GM12878 (cell line): ENCODE data around the gene CHRDL2. TPM values are rescaled to one million over a fixed set of nuclear protein-coding genes. Genes with fewer than 3 reads are reported as not detected.

ENCODE experiments used
- ATAC-seq: fragments of 200-7000 bp; cut with Tn5 transposase; 3 replicates; pipeline ENCODE4 v1.9.1; 2020; ENCODE audit warnings: mild to moderate bottlenecking, moderate library complexity
- BruUV-seq: library from RNA; stranded (reverse); fragments of 400-500 nt; replicated peaks from 2 replicates; lab custom pipeline; 2021; lab: Mats Ljungman, UMichigan
- CTCF ChIA-PET: fragments of 300-600 bp; sonication (Branson Sonifier 250); formaldehyde crosslinking; extraction: SDS; loops from one replicate; lab custom pipeline; 2021; ENCODE audit warnings: inconsistent platforms; lab: Yijun Ruan, JAX
- POLR2A ChIA-PET: fragments of 350-600 bp; formaldehyde crosslinking; extraction: SDS; loops from one replicate; lab custom pipeline; 2021; ENCODE audit warnings: inconsistent platforms; lab: Charles Lee
- RAD21 ChIA-PET: fragments of 300-600 bp; sonication (Branson Sonifier 250); formaldehyde crosslinking; loops from one replicate; lab custom pipeline; 2023; ENCODE audit warnings: antibody characterized with exemption; ENCODE audit not compliant: unreplicated experiment; lab: Charles Lee
- SMC1A ChIA-PET: fragments of 300-600 bp; sonication (Branson Sonifier 250); formaldehyde crosslinking; loops from one replicate; lab custom pipeline; 2023; ENCODE audit not compliant: unreplicated experiment, uncharacterized antibody; lab: Charles Lee
- DNase-seq: peaks from one replicate; pipeline ENCODE4 v3.0.0-alpha.2; 2011; ENCODE audit warnings: low read depth, low spot score
- FAIRE-seq: peaks from 3 replicates; lab custom pipeline; 2011; peaks lifted over from hg19 to GRCh38; lab: Jason Lieb, UNC
- H2AFZ ChIP-seq: 2 replicates; pipeline ENCODE4 v1.6.0; 2011; ENCODE audit warnings: low read depth, low read length, control low read depth; ENCODE audit not compliant: control insufficient read depth
- H3K27ac ChIP-seq: 2 replicates; pipeline ENCODE4 v1.5.1; 2011; ENCODE audit warnings: control low read depth; ENCODE audit not compliant: control insufficient read depth, insufficient read depth
- H3K27me3 ChIP-seq, 2 experiments: replicated peaks in 1 of 2; 2 replicates each; pipeline versions ENCODE4 v1.6.0 to v1.6.1; 2011; ENCODE audit warnings: low read length in 1 of 2; ENCODE audit not compliant: control insufficient read depth in 2 of 2, insufficient read depth in 2 of 2
- H3K36me3 ChIP-seq, 2 experiments: 2 replicates each; pipeline ENCODE4 v1.5.1; 2011; ENCODE audit warnings: low read length in 1 of 2; ENCODE audit not compliant: control insufficient read depth in 2 of 2, insufficient read depth in 2 of 2
- H3K4me1 ChIP-seq: 2 replicates; pipeline ENCODE4 v1.6.1; 2011; ENCODE audit warnings: mild to moderate bottlenecking, low read length, moderate library complexity, mixed read lengths; ENCODE audit not compliant: control insufficient read depth, insufficient read depth
- H3K4me2 ChIP-seq: 2 replicates; pipeline ENCODE4 v1.6.0; 2011; ENCODE audit warnings: control low read depth; ENCODE audit not compliant: control insufficient read depth, insufficient read depth
- H3K4me3 ChIP-seq: fragments of 200-600 bp; sonication (generic); 2 replicates; pipeline ENCODE4 v1.5.1; 2016
- H3K79me2 ChIP-seq: 2 replicates; pipeline ENCODE4 v1.6.0; 2011; ENCODE audit warnings: low read length; ENCODE audit not compliant: control insufficient read depth, insufficient read depth
- H3K9ac ChIP-seq: 2 replicates; pipeline ENCODE4 v1.8.0; 2011; ENCODE audit warnings: low read length, control low read depth, mixed read lengths; ENCODE audit not compliant: control insufficient read depth, insufficient read depth
- H3K9me3 ChIP-seq: replicated peaks from 3 replicates; pipeline ENCODE4 v1.5.1; 2011; ENCODE audit warnings: mild to moderate bottlenecking, low read length; ENCODE audit not compliant: control insufficient read depth, insufficient read depth
- H4K20me1 ChIP-seq: 2 replicates; pipeline ENCODE4 v1.6.0; 2011; ENCODE audit not compliant: control insufficient read depth, insufficient read depth
- CHD1 ChIP-seq: IDR thresholded peaks from 2 replicates; pipeline ENCODE4 v1.6.1; 2012; ENCODE audit warnings: low read depth, low read length, improper control_type of control experiment
- EGR1 ChIP-seq, 2 experiments: IDR thresholded peaks; 1 replicate in 1 of 2; 2 replicates in 1 of 2; pipeline ENCODE4 v1.6.1; 2011 to 2012; ENCODE audit warnings: low read depth in 2 of 2, low read length in 2 of 2, borderline replicate concordance in 1 of 2, mild to moderate bottlenecking in 1 of 2, moderate library complexity in 1 of 2
- EP300 ChIP-seq, 2 experiments: fragments of 150-350 bp in 1 of 2; IDR thresholded peaks; 2 replicates each; pipeline ENCODE4 v1.6.1; 2011 to 2012; ENCODE audit warnings: low read depth in 2 of 2, low read length in 2 of 2, borderline replicate concordance in 1 of 2, improper control_type of control experiment in 1 of 2, inconsistent platforms in 1 of 2; ENCODE audit not compliant: control insufficient read depth in 1 of 2
- HDAC2 ChIP-seq: fragments of 200-600 bp; sonication (generic); IDR thresholded peaks from 2 replicates; pipeline ENCODE4 v1.6.1; 2017
- IKZF2 ChIP-seq, 2 experiments: fragments of 450-650 bp; IDR thresholded peaks; 2 replicates each; pipeline ENCODE4 v1.6.1; 2017; ENCODE audit warnings: mild to moderate bottlenecking in 2 of 2, moderate library complexity in 2 of 2
- IRF4 ChIP-seq: IDR thresholded peaks from 2 replicates; pipeline ENCODE4 v1.6.1; 2011; ENCODE audit warnings: low read depth, low read length
- MTA3 ChIP-seq: IDR thresholded peaks from 2 replicates; pipeline ENCODE4 v1.6.1; 2012; ENCODE audit warnings: low read length, inconsistent platforms, borderline replicate concordance
- POU2F2 ChIP-seq: IDR thresholded peaks from 3 replicates; pipeline ENCODE4 v1.6.1; 2011; ENCODE audit warnings: low read depth, mild to moderate bottlenecking, low read length, borderline replicate concordance
- RAD21 ChIP-seq: IDR thresholded peaks from 2 replicates; pipeline ENCODE4 v1.6.1; 2011; ENCODE audit warnings: mild to moderate bottlenecking, low read depth, low read length, moderate library complexity; ENCODE audit not compliant: insufficient read depth
- RFX5 ChIP-seq: IDR thresholded peaks from 2 replicates; pipeline ENCODE4 v1.6.1; 2011; ENCODE audit warnings: low read depth, low read length, improper control_type of control experiment
- TARDBP ChIP-seq: IDR thresholded peaks from 2 replicates; pipeline ENCODE4 v1.6.1; 2016; ENCODE audit warnings: borderline replicate concordance
- TCF7 ChIP-seq: IDR thresholded peaks from 2 replicates; pipeline ENCODE4 v1.6.1; 2014; ENCODE audit warnings: antibody characterized with exemption, borderline replicate concordance
- WGBS: methylation state at CpG from one replicate; pipeline ENCODE4 v1.1.6; 2016; ENCODE audit warnings: low lambda C conversion rate; ENCODE audit not compliant: insufficient replicate concordance, insufficient coverage; ENCODE audit errors: missing lambda C conversion rate; 5-methylcytosine and 5-hydroxymethylcytosine counted together
- in situ Hi-C: fragments of 300-500 bp; cut with MboI; formaldehyde crosslinking; loops from 9 replicates; pipeline ENCODE4 v1.14.3; 2018; ENCODE audit warnings: mixed read lengths
- intact Hi-C: fragments of 100-400 bp; cut with micrococcal nuclease; formaldehyde crosslinking; loops from one replicate; pipeline ENCODE4 v1.14.2; 2022; ENCODE audit not compliant: unreplicated experiment
- polyA plus RNA-seq, 11 experiments: library from polyadenylated mRNA; depleted of rRNA in 4 of 11; unstranded in 6 of 11; stranded (reverse) in 5 of 11; fragments of >200 nt; fragmentation: Nextera tagmentation in 4 of 11; fragmentation: Illumina TruSeq in 1 of 11; extraction: Ambion mirVana in 4 of 11; extraction: Trizol in 1 of 11; gene quantifications; 1 replicate in 1 of 11; 2 replicates in 10 of 11; pipeline versions ENCODE4 v1.2.1 to v1.2.3, GENCODE V29; 2011 to 2016; ENCODE audit warnings: inconsistent platforms in 2 of 11, missing spikeins in 2 of 11, low read depth in 1 of 11
- total RNA-seq, 4 experiments: library from RNA; depleted of rRNA in 3 of 4; stranded (reverse); fragments of >200 nt in 3 of 4; fragmentation: Illumina TruSeq in 1 of 4; extraction: Trizol in 1 of 4; gene quantifications; 2 replicates each; pipeline versions ENCODE4 v1.2.1 to v1.2.3, GENCODE V29; 2013 to 2021
- TF ChIP-seq, protein P1 (sequence below): IDR thresholded peaks from 2 replicates; pipeline ENCODE4 v1.6.1; 2011; ENCODE audit warnings: low read depth, mild to moderate bottlenecking, low read length, moderate library complexity, borderline replicate concordance; ENCODE audit errors: extremely low read depth
- TF ChIP-seq, protein P2 (sequence below): IDR thresholded peaks from 2 replicates; pipeline ENCODE4 v1.6.1; 2011; ENCODE audit warnings: borderline replicate concordance, low read depth, mild to moderate bottlenecking, moderate library complexity, low read length; ENCODE audit not compliant: insufficient read depth, poor library complexity, severe bottlenecking
- TF ChIP-seq, protein P3 (sequence below): IDR thresholded peaks from 2 replicates; pipeline ENCODE4 v1.6.1; 2011; ENCODE audit warnings: borderline replicate concordance, low read depth, mild to moderate bottlenecking, moderate library complexity, mixed read lengths, low read length; ENCODE audit not compliant: insufficient read depth; ENCODE audit errors: extremely low read length
- TF ChIP-seq, protein P4 (sequence below): IDR thresholded peaks from 2 replicates; pipeline ENCODE4 v1.6.1; 2012; ENCODE audit warnings: improper control_type of control experiment, low read depth, low read length; ENCODE audit not compliant: insufficient replicate concordance

The CHRDL2 gene
- total and polyA plus RNA-seq, 10 of the 15 experiments (the other 5 are each of a cell fraction or from before 2014, with no cell fraction given): not detected

DNA sequence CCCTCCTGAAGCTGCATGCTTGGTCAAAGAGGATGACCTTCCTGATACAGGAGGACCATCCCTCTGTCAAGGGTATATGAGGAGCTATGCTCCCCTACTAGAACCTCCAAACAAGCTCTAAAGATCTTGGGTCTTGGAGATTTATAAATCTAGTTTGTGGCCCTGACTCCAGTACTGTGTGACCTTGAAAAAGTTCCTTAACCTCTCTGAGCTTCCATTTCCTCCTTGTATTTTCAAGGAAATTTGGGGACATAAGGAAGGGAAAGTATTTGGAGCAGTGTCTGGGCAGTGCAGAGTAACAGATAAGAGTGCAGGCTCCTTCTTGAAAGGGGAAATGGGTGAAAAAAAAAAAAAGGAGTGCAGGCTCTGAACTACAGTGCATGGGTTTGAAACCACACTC, 45.9 kb downstream of the CHRDL2 start (continued):
- TF ChIP-seq EGR1 (IDR thresholded peaks at IDR 0.05; ENCODE audit: borderline replicate concordance in 1 of 2, low read depth in 2 of 2, low read length in 2 of 2): no peak
- no peak for TF ChIP-seq TCF7
- TF ChIP-seq RFX5: no peak
- TF ChIP-seq POU2F2: no peak
- TF ChIP-seq TARDBP: no peak
- TF ChIP-seq RAD21: no peak
- no peak for TF ChIP-seq IKZF2 (IDR thresholded peaks at IDR 0.05)
- TF ChIP-seq HDAC2: no peak
- TF ChIP-seq, all 136 proteins: peak for 0

DNA sequence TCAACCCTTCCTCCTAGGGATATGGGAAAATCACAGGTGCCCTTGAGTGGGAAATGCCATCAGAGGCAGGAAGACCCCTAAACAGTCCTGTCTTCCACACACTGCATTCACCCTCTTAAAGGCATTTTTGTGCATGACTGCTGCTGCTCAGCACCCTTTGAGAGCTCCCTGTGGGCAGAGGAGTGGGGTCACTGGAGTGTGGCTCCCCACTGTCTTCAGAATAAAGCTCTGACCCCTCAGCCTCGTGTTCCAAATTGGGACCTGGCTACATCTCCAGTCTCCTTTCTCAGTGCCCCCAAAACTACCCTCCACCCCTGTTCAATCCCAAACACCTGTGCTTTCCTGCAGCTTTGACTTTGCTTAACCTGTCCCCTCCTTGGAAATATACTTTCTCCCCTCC, 46.6 kb downstream of the CHRDL2 start:
- H3K9ac ChIP-seq: no peak overlapping the region
- no peak for TF ChIP-seq EP300 (IDR thresholded peaks at IDR 0.05; ENCODE audit: borderline replicate concordance in 1 of 2, control insufficient read depth in 1 of 2, low read depth in 2 of 2, low read length in 2 of 2)
- TF ChIP-seq, protein P1, sequence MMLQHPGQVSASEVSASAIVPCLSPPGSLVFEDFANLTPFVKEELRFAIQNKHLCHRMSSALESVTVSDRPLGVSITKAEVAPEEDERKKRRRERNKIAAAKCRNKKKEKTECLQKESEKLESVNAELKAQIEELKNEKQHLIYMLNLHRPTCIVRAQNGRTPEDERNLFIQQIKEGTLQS: no peak
- TF ChIP-seq MTA3: no peak
- TF ChIP-seq, protein P2, sequence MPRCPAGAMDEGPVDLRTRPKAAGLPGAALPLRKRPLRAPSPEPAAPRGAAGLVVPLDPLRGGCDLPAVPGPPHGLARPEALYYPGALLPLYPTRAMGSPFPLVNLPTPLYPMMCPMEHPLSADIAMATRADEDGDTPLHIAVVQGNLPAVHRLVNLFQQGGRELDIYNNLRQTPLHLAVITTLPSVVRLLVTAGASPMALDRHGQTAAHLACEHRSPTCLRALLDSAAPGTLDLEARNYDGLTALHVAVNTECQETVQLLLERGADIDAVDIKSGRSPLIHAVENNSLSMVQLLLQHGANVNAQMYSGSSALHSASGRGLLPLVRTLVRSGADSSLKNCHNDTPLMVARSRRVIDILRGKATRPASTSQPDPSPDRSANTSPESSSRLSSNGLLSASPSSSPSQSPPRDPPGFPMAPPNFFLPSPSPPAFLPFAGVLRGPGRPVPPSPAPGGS: no peak
- no peak for TF ChIP-seq CHD1
- TF ChIP-seq IRF4: no peak
- TF ChIP-seq, protein P3, sequence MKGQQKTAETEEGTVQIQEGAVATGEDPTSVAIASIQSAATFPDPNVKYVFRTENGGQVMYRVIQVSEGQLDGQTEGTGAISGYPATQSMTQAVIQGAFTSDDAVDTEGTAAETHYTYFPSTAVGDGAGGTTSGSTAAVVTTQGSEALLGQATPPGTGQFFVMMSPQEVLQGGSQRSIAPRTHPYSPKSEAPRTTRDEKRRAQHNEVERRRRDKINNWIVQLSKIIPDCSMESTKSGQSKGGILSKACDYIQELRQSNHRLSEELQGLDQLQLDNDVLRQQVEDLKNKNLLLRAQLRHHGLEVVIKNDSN: no peak
- TF ChIP-seq, protein P4, sequence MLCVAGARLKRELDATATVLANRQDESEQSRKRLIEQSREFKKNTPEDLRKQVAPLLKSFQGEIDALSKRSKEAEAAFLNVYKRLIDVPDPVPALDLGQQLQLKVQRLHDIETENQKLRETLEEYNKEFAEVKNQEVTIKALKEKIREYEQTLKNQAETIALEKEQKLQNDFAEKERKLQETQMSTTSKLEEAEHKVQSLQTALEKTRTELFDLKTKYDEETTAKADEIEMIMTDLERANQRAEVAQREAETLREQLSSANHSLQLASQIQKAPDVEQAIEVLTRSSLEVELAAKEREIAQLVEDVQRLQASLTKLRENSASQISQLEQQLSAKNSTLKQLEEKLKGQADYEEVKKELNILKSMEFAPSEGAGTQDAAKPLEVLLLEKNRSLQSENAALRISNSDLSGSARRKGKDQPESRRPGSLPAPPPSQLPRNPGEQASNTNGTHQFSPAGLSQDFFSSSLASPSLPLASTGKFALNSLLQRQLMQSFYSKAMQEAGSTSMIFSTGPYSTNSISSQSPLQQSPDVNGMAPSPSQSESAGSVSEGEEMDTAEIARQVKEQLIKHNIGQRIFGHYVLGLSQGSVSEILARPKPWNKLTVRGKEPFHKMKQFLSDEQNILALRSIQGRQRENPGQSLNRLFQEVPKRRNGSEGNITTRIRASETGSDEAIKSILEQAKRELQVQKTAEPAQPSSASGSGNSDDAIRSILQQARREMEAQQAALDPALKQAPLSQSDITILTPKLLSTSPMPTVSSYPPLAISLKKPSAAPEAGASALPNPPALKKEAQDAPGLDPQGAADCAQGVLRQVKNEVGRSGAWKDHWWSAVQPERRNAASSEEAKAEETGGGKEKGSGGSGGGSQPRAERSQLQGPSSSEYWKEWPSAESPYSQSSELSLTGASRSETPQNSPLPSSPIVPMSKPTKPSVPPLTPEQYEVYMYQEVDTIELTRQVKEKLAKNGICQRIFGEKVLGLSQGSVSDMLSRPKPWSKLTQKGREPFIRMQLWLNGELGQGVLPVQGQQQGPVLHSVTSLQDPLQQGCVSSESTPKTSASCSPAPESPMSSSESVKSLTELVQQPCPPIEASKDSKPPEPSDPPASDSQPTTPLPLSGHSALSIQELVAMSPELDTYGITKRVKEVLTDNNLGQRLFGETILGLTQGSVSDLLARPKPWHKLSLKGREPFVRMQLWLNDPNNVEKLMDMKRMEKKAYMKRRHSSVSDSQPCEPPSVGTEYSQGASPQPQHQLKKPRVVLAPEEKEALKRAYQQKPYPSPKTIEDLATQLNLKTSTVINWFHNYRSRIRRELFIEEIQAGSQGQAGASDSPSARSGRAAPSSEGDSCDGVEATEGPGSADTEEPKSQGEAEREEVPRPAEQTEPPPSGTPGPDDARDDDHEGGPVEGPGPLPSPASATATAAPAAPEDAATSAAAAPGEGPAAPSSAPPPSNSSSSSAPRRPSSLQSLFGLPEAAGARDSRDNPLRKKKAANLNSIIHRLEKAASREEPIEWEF: no peak

More for the DNA sequence above, 46.6 kb downstream of the CHRDL2 start:
- Histone ChIP-seq H3K4me3 (no peak overlapping the region), H2AFZ (no peak overlapping the region), H3K27me3 (peaks cover 0 to 2% of the 10 kb centered on the region in 2 experiments; a peak in 1 of 4 replicates), H3K9me3 (no peaks in the 10 kb centered on the region; the same call in 2 of the 3 replicates), H3K36me3 (no peaks in the 10 kb centered on the region), H3K27ac (no peak overlapping the region), H3K4me2 (no peak overlapping the region), H4K20me1 (no peaks in the 10 kb centered on the region), H3K4me1 (no peaks in the 10 kb centered on the region), H3K79me2 (no peaks in the 10 kb centered on the region)
- ChIA-PET POLR2A (no interaction called here), CTCF (no interaction called here), RAD21 (no interaction called here), SMC1A (no interaction called here)
- no peak for FAIRE-seq
- in situ Hi-C loops (no loop called here), intact Hi-C loops (no loop called here)
- BruUV-seq: no TSS peak
- no peak for ATAC-seq
- WGBS: 0% methylated on average over 1 of the region's 1 CpG
- no peak for DNase-seq
